ENCODE results near the gene OSBPL3.

- no peak for TF ChIP-seq CTCF (IDR thresholded peaks at IDR 0.05 in 4 of 5, conservative IDR thresholded peaks at IDR 0.05 in 1 of 5)
- no peak for TF ChIP-seq POLR2A (IDR thresholded peaks at IDR 0.05)
These were observed 145.7 kb downstream of the OSBPL3 start for GRCh38 chr7:24834128-24834798.

Data from gastrocnemius medialis (tissue), 4 donors.